SU-DHL-6 (cell line): Measurements from ENCODE around the gene ST8SIA5.

Source experiments
- H2AFZ ChIP-seq: fragments of 200-600 bp; sonication (generic); 2 replicates; pipeline ENCODE4 v1.6.1; 2014; ENCODE audit warnings: low read depth, mild to moderate bottlenecking, moderate library complexity, mixed read lengths, antibody characterized with exemption, low read length; ENCODE audit not compliant: severe bottlenecking
- H3F3A ChIP-seq: fragments of 200-600 bp; shearing (Covaris generic); 2 replicates; pipeline ENCODE4 v1.6.0; 2016; ENCODE audit warnings: antibody characterized with exemption, mild to moderate bottlenecking; ENCODE audit not compliant: insufficient read depth
- H3K27ac ChIP-seq: fragments of 200-600 bp; sonication (generic); 2 replicates; pipeline ENCODE4 v1.5.1; 2016; ENCODE audit warnings: low read depth, mild to moderate bottlenecking, low read length, moderate library complexity, mixed read lengths
- H3K27me3 ChIP-seq: fragments of 200-600 bp; sonication (generic), shearing (Covaris generic); 2 replicates; pipeline ENCODE4 v1.6.0; 2014; ENCODE audit warnings: mild to moderate bottlenecking, low read length
- H3K36me3 ChIP-seq: fragments of 200-600 bp; sonication (generic); 2 replicates; pipeline ENCODE4 v1.6.1; 2014; ENCODE audit warnings: mild to moderate bottlenecking, low read length, mixed read lengths
- H3K4me2 ChIP-seq: fragments of 300-600, 200-600 bp; shearing (Covaris generic), sonication (generic); 2 replicates; pipeline ENCODE4 v1.6.0; 2014; ENCODE audit warnings: low read length, low read depth, mild to moderate bottlenecking; ENCODE audit not compliant: poor library complexity, severe bottlenecking
- H3K4me3 ChIP-seq: fragments of 200-600 bp; sonication (generic); 2 replicates; pipeline ENCODE4 v1.5.1; 2014; ENCODE audit warnings: antibody characterized with exemption, low read length, mild to moderate bottlenecking, mixed read lengths; ENCODE audit not compliant: insufficient read depth, poor library complexity, severe bottlenecking
- H3K79me2 ChIP-seq: fragments of 200-600 bp; sonication (generic); 2 replicates; pipeline ENCODE4 v1.6.1; 2014; ENCODE audit warnings: mild to moderate bottlenecking, low read length, moderate library complexity; ENCODE audit not compliant: insufficient read depth
- H3K9ac ChIP-seq: fragments of 200-600 bp; sonication (generic); 2 replicates; pipeline ENCODE4 v1.7.0; 2014; ENCODE audit warnings: mild to moderate bottlenecking, low read length
- H3K9me2 ChIP-seq: fragments of 200-600 bp; sonication (generic); replicated peaks from 2 replicates; pipeline ENCODE4 v1.6.1; 2014; ENCODE audit warnings: low read length; ENCODE audit not compliant: insufficient read depth
- H3K9me3 ChIP-seq: fragments of 200-600 bp; sonication (generic); 2 replicates; pipeline ENCODE4 v1.6.1; 2014; ENCODE audit warnings: low read length, mixed read lengths; ENCODE audit not compliant: insufficient read depth
- H4K20me1 ChIP-seq: fragments of 200-600 bp; sonication (generic); 2 replicates; pipeline ENCODE4 v1.6.1; 2014; ENCODE audit warnings: low read depth, mild to moderate bottlenecking, antibody characterized with exemption, low read length, moderate library complexity, mixed read lengths
- EZH2phosphoT487 ChIP-seq: fragments of 200-600 bp; sonication (generic), shearing (Covaris generic); conservative IDR thresholded peaks from 2 replicates; pipeline ENCODE4 v1.6.1; 2018; ENCODE audit warnings: mild to moderate bottlenecking, antibody characterized with exemption, low read length, moderate library complexity, mixed read lengths
- TF ChIP-seq, protein P1 (sequence below): fragments of 200-600 bp; sonication (generic); IDR thresholded peaks from one replicate; pipeline ENCODE4 v1.5.1; 2017; ENCODE audit warnings: antibody characterized with exemption, mild to moderate bottlenecking, low read length, moderate library complexity; ENCODE audit not compliant: insufficient read depth, poor library complexity, severe bottlenecking

Gene ST8SIA5

DNA sequence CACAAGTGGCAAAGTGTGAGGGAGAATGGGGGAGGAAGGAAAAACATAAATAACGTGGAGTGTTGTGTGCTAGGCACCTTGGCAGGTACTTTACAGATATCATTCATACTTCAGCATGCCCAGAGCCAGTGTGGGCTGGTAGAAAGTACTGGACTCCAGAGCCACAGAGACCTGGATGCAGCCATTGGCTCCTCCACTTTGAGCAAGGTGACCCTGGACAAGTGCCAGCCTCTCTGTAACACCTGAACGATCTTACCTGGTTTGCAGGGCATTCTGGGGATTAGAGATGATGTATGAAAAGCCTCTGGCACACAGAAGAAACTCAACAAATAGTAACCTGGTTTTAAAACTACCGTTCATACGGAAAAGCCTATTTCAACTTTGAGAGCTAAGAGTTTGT is 106.2 kb downstream of the ST8SIA5 start:
- H3K4me2 ChIP-seq, result no peak overlapping the region
- no peaks in the 10 kb centered on the region for H3K79me2 ChIP-seq
- no peaks in the 10 kb centered on the region for H3K9me3 ChIP-seq

DNA sequence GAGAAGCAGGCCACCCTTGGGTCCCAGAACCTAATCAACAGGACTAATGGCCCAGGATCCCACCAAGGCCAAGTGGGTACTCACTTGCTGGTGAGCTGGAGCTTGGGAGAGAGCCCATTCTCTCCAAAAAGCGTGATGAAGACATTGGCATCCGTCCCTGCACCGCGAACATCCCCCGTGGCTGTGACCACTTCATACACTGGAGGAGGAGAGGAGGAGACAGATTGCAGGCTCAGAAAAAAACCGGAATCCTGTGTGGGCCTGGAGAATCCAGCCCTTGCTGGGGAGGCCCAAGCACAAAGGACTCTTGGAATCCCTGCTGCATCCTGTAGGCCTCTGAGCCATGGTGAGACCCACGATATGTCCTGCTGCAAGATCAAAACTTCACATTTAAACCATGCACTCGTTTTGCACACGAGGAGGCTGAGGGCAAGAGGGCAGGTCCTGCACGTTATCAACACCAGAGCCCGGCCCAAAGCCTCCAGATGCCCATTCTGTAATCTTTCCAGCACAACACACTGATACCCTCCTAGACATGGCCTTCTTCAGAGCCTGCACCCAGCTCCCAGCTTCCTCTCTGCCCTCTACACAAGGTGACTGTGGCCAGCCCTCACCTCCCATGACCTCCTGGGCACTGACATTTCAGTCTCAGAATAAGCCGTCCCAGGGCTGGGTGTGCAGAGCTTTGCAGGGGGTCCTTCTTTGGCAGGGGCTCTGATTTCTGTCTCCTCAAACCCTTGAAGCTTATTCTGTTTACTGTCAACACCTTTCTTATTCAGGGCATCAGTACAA is 107.6 kb downstream of the ST8SIA5 start:
- Histone ChIP-seq H2AFZ (no peak overlapping the region), H3K4me3 (no peak overlapping the region), H3K4me2 (no peak overlapping the region), H3K27ac (no peak overlapping the region), H3F3A (no peaks in the 10 kb centered on the region), H3K27me3 (no peaks in the 10 kb centered on the region), H3K9me3 (no peaks in the 10 kb centered on the region), H3K9ac (no peak overlapping the region), H3K9me2 (no peaks in the 10 kb centered on the region), H4K20me1 (no peaks in the 10 kb centered on the region), H3K36me3 (no peaks in the 10 kb centered on the region), H3K79me2 (no peaks in the 10 kb centered on the region)
- no peak for TF ChIP-seq EZH2phosphoT487
- TF ChIP-seq, protein P1, sequence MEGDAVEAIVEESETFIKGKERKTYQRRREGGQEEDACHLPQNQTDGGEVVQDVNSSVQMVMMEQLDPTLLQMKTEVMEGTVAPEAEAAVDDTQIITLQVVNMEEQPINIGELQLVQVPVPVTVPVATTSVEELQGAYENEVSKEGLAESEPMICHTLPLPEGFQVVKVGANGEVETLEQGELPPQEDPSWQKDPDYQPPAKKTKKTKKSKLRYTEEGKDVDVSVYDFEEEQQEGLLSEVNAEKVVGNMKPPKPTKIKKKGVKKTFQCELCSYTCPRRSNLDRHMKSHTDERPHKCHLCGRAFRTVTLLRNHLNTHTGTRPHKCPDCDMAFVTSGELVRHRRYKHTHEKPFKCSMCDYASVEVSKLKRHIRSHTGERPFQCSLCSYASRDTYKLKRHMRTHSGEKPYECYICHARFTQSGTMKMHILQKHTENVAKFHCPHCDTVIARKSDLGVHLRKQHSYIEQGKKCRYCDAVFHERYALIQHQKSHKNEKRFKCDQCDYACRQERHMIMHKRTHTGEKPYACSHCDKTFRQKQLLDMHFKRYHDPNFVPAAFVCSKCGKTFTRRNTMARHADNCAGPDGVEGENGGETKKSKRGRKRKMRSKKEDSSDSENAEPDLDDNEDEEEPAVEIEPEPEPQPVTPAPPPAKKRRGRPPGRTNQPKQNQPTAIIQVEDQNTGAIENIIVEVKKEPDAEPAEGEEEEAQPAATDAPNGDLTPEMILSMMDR, result no peak

More for the DNA sequence above, 106.2 kb downstream of the ST8SIA5 start:
- TF ChIP-seq, protein P1, result no peak
- TF ChIP-seq EZH2phosphoT487, result no peak
- H3K27me3 ChIP-seq, result no peaks in the 10 kb centered on the region
- H2AFZ ChIP-seq, result no peak overlapping the region
- no peak overlapping the region for H3K4me3 ChIP-seq
- no peak overlapping the region for H3K9ac ChIP-seq
- H3F3A ChIP-seq, result no peaks in the 10 kb centered on the region
- no peaks in the 10 kb centered on the region for H4K20me1 ChIP-seq
- H3K27ac ChIP-seq, result no peak overlapping the region
- no peaks in the 10 kb centered on the region for H3K9me2 ChIP-seq
- no peaks in the 10 kb centered on the region for H3K36me3 ChIP-seq

DNA sequence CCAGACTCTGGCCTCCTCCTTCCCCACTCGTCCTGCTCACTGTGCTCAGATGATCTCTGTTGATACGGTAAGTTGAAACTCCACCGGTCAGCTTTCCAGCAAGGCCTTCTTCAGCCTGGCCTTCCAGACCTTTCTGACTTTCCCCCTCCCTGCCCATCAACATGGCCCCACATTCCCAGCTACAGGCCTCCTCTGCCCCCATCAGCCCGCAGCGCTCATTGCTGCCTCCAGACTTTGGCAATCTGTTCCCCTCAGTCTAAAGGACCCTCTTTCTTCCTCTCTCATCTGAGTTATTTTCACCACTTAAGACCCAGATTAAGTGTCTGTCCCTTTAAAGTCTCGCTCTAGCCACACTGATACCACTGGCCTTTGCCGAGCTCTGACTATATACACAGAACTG is 110.4 kb downstream of the ST8SIA5 start:
- H3K27me3 ChIP-seq, result no peaks in the 10 kb centered on the region
- H3K79me2 ChIP-seq, result no peaks in the 10 kb centered on the region
- H3K4me2 ChIP-seq, result no peak overlapping the region
- H2AFZ ChIP-seq, result no peak overlapping the region
- no peaks in the 10 kb centered on the region for H3K9me3 ChIP-seq
- TF ChIP-seq, protein P1, result no peak
- TF ChIP-seq EZH2phosphoT487, result no peak
- H4K20me1 ChIP-seq, result no peaks in the 10 kb centered on the region
- H3K9ac ChIP-seq, result no peak overlapping the region
- H3K36me3 ChIP-seq, result no peaks in the 10 kb centered on the region
- H3K4me3 ChIP-seq, result no peak overlapping the region
- H3K9me2 ChIP-seq, result no peaks in the 10 kb centered on the region
- H3K27ac ChIP-seq, result no peak overlapping the region
- no peaks in the 10 kb centered on the region for H3F3A ChIP-seq
